ENCODE measurements around the gene PADI2.

GRCh38 chr1:17061486-17061885 is 57.8 kb downstream of the PADI2 start:
- TF ChIP-seq CTCF (IDR thresholded peaks at IDR 0.05 in 4 of 5, conservative IDR thresholded peaks at IDR 0.05 in 1 of 5) (no peak), POLR2A (IDR thresholded peaks at IDR 0.05) (no peak)

All from gastrocnemius medialis (tissue), 4 donors.